ENCODE data around the gene ZNF518A.
A peak's percentile ranks its signal among the peaks of the same experiment; 100 is the strongest.

Gene ZNF518A, protein sequence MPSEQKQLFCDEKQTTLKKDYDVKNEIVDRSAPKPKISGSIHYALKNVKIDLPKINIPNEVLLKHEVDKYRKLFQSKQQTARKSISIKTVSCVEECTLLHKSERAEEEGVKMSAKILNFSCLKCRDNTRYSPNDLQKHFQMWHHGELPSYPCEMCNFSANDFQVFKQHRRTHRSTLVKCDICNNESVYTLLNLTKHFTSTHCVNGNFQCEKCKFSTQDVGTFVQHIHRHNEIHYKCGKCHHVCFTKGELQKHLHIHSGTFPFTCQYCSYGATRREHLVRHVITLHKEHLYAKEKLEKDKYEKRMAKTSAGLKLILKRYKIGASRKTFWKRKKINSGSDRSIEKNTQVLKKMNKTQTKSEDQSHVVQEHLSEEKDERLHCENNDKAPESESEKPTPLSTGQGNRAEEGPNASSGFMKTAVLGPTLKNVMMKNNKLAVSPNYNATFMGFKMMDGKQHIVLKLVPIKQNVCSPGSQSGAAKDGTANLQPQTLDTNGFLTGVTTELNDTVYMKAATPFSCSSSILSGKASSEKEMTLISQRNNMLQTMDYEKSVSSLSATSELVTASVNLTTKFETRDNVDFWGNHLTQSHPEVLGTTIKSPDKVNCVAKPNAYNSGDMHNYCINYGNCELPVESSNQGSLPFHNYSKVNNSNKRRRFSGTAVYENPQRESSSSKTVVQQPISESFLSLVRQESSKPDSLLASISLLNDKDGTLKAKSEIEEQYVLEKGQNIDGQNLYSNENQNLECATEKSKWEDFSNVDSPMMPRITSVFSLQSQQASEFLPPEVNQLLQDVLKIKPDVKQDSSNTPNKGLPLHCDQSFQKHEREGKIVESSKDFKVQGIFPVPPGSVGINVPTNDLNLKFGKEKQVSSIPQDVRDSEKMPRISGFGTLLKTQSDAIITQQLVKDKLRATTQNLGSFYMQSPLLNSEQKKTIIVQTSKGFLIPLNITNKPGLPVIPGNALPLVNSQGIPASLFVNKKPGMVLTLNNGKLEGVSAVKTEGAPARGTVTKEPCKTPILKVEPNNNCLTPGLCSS (N-terminal part only)

DNA sequence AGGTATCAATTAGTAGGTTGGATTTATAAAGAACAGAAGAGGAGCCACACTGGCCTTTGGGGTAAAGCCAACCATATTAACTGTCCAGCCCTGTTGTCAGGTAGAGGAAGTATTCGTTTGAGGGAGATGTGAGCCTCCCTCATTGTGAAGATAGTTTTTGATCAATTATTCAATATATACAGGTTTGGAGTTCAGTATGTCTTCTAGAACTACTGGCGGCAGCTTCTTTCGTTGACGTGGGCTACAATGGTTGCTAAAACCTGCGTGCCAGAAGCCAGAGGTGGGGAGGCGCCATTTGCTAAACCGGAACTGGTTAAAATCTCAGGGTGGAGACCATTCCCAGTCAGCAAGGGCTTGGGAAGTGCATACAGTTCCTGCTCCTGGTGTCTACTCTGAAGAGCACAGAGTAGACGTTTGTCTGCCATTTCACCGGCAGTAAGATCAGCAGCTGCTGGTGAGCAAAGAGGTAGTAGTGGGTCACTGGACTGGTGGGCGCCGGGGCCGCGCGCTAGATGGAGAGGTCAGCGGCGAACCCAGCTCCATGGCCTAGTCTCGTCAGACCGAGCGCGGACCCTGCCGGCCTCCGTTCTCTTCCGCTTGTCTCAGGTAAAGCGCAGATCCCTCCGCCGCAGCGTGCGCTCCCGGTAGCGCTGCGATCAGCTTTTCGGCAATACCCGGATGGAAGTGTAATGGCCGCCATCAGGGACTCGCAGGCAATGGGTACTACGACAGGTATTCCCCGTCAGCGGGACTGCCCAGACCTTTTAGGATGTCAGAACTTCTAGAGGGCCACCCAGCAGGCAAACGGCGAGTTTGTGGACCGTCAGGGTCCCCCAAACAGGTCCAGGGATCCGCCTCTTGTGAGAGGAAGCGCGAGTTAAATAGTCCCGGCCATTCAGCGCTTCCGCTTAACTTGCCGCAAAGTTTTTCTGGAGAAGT lies at the start of gene ZNF518A:
Gene ZNF518A (plus strand): TSS at position 911 of the 939 bp plus-strand sequence. CDS start 26,026 bp downstream, outside the sequence.
- peak; percentile 81 for DNase-seq (ENCODE audit: low read depth)

DNA sequence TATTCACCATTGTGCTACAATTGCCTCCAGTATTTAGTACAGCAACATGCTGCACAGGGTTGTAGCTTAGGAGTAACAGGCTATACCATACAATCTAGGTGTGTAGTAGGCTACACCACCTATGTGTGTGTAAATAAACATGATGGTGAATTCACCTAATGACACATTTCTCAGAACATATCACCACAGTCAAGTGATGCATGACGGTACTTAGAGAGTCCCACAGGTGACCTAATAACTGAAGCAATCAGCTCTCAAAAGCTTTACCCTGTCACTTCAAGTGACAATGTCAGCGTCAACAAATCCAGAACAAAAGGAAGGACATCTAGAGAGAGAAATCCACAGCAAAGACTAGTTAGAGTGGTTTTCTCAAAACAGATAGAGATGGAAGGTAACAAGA lies 47.9 kb upstream of the ZNF518A start:
- no peak for DNase-seq (ENCODE audit: low read depth)

DNA sequence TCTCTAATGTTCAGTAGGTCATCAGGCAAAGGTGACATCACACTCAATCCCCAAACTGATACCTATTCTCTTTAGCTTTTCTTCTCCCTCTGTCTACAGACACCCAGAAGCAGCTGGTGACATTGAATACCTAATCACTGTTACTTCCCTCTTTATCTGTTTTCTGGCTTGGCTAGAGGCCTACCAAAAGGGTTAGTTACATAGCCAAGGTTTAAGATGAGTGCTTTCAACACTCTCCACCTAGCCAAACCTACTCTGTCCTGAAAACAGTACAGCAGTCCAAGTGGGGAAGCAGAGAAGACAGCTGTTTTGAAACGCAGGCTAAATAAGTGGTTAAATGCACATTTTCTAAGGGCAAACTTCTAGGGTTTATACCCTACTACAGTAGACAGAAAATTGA lies 47.3 kb upstream of the ZNF518A start:
- no peak for DNase-seq (ENCODE audit: low read depth)

DNA sequence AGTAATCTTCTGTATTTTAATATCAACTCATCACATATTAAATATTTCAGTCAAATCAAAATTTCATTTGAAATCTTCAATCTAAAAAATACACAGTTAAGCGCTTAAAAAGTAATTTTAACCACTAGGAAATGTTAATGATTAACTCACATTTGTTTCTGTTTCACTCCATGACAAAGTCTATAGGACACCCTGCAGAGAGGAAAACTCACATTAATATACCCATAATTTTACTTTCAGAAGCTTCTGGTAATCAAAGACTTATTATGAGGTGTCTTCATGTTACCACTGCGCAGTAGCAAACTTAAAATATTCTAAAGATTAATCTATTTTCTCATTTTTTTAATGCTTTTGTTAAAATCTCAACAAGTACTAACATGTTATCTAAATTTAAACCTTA lies 41.0 kb upstream of the ZNF518A start:
- no peak for DNase-seq (ENCODE audit: low read depth)

DNA sequence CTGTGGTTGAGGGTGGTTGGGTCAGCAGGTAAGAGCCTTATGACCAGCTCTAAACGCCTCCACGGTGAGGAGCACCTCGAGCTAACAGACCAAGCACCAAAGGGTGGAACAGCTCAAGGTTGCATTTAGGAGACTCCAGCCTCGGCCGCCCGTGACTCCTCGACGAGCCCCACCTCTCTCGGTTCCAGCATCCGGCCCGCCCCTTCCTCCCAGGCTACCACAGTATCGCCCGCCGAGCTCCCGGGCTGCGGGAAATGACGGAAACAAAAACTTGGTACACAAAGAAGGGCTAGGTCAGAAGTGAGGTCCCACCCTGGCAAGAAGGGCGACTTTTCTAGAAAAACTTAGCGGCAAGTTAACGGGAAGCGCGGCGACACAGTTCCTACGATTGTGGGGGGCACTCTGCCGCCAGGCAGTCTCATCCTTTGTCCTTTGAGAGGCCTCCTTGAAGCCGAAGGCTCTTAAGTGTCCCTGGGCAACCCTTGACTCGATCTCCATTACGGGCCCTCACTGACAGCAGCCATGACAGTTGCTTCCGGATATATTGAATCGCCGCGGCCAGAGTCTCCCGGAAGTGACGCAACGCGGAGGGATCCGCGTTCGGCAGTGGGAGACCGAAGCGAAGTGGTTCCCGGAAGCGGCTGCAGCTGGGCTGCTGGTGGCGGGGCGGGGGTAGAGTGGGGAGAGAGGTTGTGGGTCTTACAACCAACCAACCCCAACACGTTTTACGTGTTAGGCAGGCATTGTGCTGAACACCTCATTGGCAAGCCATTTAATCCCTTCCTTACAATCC lies 40.2 kb upstream of the ZNF518A start:
- DNase-seq (ENCODE audit: low read depth): peak; percentile 89

DNA sequence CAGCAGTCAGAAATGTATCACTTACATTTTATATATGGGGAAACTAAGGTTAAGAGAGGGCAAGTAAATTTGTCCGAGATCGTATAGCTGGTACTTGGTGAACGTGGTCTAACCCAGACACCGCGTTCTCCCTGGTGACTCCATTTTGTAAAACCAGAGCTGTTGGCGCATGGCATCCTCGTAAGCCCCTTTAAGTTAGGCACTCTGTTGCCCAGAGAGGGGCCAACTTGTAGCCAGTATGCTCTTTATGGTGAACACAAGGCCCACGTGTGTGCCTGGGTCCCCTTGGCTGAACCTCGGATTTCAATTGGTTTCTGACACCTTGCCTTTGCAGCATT lies 39.7 kb upstream of the ZNF518A start:
- no peak for DNase-seq (ENCODE audit: low read depth)

DNA sequence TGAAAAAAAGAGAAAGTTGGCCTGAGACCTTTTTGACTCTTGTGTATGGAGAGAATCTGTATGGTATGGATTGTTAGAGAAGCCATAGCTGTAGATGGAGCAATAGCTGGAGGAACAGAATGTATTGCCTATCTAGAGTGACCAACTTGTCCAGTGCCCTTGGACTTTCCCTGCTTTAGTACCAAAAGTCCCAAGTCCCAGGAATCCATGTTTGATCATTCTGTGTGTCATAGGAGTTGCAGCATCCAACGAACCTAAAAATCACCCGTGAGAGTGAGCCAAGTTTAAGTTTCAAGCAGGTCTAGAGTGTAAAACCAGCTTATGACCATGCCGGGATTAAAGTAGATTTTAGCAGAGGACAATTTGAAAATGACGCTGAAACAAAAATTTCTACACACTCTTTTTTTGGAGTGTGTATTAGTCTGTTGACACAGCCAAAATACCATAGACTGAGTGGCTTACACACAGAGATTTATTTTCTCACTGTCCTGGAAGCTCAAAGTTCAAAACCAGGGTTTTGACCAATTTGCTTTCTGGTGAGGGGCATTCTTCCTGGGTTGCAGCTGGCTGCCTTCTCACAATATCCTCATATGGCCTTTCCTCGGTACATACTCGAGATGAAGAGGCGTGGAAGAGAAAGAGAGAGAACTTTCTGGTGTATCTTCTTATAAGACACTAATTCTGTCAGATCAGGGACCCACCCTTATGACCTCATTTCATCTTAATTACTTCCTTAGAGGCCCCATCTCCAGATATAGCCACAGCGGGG lies 36.9 kb upstream of the ZNF518A start:
- DNase-seq (ENCODE audit: low read depth): no peak

DNA sequence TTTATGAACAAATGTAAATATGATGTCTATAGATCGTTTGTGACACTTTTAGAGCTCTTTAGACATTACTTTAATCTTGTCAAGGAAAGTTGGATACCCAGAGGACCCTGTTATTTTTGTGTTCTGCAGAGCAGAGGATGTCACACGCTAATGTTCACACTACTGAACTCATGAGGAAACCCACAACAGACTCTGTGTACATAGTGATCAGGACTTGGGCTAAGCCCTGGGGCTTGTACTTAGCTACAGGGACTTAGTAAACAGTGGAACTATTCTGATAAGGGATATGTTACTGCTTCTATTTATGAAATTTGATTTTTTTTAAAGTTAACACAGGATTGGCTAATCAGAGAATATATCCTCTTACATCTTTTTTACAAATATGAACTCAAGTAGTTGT lies 36.1 kb upstream of the ZNF518A start:
- no peak for DNase-seq (ENCODE audit: low read depth)

DNA sequence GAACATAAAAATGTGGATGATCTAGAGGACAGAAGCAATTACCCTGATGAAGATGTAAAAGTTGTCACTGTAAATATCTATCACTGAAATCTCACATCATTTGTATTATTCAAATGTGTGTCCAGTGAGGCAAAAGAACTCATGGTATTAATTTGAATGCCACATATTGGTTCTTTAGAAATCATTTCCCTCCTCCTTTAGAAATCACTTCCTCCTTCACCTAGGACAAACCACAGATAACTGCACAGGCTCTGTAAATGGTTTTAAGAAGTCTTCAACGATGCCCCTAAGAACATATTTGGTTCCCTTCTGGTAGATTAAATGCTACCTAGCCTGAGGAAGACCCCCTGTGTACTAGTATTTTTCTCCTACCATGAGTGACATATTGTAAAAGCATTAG lies 33.1 kb upstream of the ZNF518A start:
- DNase-seq (ENCODE audit: low read depth): no peak

DNA sequence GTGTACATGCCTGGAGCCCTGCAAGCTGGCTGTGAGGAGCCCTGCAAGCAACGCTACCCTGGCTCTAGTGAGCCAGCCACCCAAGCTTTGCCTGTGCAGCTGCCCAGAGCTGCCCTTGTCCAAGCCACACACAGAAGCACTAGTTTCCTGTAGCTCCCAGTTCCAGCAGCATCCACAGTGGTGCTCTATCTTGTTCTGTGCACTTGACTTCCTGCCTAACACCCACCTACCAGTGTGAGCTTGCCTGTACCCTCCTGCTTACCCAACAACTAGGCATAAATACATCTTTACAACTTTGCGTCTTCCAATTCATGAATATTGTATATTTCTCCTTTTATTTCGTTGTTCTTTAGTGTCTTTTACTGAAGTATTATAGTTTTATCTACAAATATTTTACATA lies 32.2 kb upstream of the ZNF518A start:
- DNase-seq (ENCODE audit: low read depth): no peak

DNA sequence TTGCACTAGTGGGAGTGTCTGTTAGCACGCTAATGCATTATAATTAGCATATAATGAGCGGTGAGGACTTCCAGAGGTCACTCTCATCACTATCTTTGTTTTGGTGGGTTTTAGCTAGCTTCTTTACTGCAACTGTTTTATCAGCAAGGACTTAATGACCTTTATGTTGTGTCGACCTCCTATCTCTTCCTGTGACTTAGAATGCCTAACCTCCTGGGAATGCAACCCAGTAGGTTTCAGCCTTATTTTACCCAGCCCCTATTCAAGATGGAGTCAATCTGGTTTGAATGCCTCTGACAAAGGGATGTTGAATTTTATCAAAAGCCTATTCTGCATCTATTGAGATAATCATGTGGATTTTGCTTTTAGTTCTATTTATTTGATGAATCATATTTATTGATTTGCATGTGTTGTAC lies 22.5 kb upstream of the ZNF518A start:
- DNase-seq (ENCODE audit: low read depth): no peak

DNA sequence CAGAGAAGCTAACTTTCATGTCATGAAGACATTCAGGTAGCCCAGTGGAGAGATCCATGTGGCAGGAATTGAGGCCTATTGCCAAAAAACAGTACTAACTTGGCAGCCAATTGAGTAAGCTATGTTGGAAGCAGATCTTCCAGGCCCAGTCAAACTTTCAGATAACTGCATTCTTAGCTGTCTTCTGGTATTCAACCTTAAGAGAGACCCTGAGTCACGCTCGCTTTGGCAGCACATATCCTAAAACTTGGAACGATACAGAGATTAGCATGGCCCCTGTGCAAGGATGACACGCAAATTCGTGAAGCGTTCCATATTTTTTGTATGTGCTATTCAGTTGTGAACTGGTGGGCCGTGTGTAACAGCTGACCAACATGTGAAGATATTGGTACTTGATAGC lies 17.6 kb upstream of the ZNF518A start:
- no peak for DNase-seq (ENCODE audit: low read depth)

DNA sequence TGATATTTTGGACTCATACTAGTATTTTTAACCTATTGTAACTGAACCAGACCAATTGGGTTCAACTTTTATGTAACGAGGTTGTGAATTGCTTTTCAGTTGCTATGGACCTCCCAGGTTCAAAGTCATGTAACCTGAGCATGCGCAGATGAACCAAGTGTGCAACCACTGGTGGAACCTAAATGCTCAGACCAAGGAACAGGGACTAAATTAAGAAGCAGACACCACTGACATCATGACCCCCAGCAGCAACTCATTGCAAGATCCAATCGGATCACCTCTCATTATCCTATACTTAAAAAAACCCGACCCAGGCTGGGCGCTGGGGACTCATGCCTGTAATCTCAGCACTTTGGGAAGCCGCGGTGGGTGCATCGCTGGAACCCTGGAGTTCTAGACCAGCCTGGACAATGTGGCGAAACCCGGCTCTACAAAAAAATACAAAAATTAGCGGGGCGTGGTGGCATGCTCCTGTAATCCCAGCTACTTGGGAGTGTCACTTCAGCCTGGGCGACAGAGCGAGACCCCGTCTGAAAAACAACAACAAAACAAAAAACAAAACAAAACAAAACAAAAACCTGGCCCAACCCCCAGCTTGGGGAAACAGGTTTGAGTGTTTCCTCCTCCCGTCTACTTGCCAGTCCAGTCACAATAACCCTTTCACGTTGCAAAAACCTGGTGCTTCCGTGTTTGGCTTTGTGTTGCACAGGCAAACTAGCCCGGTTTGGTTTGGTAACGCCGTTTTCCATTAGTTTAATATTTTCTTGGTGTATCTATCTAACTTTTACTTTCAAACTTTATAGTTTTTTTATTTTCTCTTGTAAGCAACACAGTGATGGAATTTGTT lies 11.3 kb upstream of the ZNF518A start:
- no peak for DNase-seq (ENCODE audit: low read depth)

DNA sequence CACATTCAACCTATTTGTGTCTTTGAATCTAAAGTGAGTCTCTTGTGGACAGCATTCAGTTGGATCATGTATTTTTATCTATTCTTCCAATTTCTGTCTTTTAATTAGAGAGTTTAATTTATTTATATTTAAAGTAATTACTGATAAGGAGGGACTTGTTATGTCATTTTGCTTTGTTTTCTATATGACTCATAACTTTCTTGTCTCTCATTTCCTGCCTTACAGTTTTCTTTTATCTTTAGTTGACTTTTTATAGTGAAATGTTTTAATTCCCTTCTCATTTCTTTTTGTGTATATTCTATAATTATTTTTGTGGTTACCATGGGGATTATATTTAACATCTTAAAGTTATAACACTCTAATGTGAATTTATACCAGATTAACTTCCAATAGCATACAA lies 7.3 kb upstream of the ZNF518A start:
- DNase-seq (ENCODE audit: low read depth): no peak

DNA sequence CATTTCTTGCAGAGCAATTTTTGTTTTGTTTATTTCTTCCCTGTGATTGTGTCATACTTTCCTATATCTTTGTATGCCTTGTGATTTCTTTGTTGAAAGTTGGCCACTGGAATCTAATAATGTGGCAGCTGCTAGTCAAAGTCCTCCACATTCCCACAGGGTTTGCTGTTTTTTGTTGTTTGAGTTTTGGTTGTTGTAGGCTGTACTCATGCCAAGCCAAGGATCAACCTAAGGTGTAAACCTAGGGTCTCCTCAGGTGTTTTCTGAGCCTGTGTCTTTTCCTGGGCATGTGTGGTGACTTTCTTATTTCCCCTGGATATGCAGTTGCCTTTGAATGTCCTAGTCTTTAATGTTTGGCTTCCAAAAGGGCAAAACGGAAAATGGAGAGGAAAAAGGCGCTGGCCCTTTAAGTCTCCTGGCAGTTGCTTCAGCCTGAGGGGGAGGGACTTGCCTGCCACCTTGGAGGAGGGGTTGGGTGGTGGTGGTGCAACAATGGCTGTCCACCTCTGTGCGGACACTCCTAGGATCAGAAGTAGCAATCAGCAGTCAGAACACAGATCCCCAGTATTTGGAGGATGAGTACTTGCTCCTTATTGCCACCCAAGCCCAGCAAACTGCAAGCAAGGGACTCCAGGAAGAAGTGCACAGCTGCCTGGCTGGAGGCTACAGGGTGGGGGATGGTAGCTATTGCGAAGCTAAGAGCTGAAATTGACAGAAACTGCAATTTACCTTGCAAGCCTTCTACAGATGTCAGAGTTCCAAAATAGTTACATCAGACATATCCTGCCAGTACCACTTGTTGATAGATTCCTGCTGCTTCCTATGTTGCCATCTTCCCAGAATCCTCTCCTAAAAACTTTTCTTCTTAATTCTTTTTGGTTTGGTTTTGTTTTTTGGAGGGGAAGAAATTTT lies 5.6 kb upstream of the ZNF518A start:
- no peak for DNase-seq (ENCODE audit: low read depth)

DNA sequence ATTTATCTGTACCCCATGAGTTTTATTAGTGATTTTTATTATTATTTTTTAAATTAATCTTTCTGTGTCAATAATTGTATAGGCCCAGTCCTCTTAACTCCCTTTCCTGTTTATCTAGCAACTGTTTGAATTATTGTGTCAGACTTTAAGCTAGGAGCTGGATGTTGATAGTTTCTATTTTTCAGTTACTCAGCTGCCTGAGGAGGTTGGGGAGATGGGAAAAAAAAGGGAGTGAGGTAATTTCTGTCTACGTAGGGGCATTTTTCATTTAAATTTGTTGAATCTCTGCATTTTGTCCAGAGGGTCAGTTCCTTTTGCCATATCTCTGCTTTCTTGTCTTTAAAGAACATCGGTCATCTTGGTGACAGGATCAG lies 5.0 kb upstream of the ZNF518A start:
- DNase-seq (ENCODE audit: low read depth): no peak

DNA sequence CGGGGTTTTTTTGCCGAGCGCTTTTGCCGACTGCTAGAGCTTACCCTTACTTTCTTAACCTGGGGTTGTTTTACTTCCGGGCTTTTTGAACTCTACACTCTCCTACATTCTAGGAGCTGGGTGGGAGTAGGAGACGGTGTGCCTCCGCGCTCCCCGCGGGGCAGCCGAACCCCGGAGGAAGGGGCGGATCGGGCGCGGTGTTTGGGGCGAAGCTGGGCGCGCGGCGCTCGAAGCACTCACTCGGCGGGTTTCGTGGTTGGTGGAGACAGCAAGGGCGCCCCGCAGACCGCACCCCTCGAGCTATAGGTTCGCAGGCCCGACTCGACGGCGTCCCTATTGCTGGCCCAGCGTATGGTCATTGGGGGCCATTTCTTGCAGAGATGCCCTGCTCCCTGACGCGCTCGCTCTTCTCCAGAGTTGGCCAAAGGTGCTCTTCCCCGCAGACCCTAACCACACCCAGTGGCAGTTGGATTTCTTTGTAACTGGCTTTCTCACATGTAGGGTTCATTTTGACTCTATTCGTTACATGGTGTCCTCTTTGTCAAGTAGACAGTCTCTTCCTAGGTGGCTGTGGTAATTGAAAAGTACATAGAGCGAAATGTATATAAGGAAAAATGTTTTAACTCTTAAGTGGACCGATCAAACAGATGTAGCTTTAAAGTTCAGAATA lies 364 bp downstream of the ZNF518A start:
- DNase-seq (ENCODE audit: low read depth): peak; percentile 70

DNA sequence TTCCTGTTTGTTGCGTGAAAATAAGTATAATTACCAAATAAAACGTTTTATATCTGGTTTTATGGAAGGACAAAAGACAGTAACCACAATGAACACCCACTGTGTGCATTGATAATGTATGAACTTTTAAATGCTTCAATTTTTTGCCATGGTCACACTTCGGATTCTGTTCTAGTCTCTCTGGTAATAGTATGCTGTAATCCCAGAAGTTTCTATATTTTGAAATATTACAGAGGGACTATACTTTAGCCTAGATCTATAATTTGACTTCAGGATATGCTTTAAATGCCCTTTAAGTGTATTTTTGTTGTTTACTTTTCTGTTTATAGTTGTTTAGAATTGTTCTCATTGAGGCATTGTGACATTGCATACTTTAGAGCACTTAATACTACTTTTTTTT lies 1.5 kb downstream of the ZNF518A start:
- DNase-seq (ENCODE audit: low read depth): no peak

All from activated T-cell treated with anti-CD3 and anti-CD28 coated beads for 48 hours (primary cell).